Caco-2 (cell line): ENCODE measurements around the gene AMACR. TPM values are rescaled to one million over a fixed set of nuclear protein-coding genes. Genes with fewer than 3 reads are reported as not detected.

ENCODE experiments used
- BruUV-seq: library from RNA; stranded (reverse); fragments of 400-500 nt; replicated peaks from 2 replicates; lab custom pipeline; 2021; lab: Mats Ljungman, UMichigan
- CTCF ChIA-PET: fragments of 300-600 bp; sonication (Branson Sonifier 250); formaldehyde crosslinking; loops from one replicate; lab custom pipeline; 2022; ENCODE audit warnings: antibody characterized with exemption; lab: Charles Lee
- POLR2A ChIA-PET: fragments of 300-600 bp; sonication (Branson Sonifier 250); formaldehyde crosslinking; loops from one replicate; lab custom pipeline; 2022; ENCODE audit warnings: antibody characterized with exemption; lab: Charles Lee
- DNase-seq, 2 experiments: peaks; one replicate each; pipeline versions ENCODE4 v3.0.0 to v3.0.0-alpha.2; 2020 to 2022
- H3K27me3 ChIP-seq: replicated peaks from 2 replicates; pipeline ENCODE4 v1.6.0; 2011; ENCODE audit warnings: low read length; ENCODE audit not compliant: control insufficient read depth, insufficient read depth
- H3K36me3 ChIP-seq: 2 replicates; pipeline ENCODE4 v1.5.1; 2011; ENCODE audit warnings: low read length; ENCODE audit not compliant: control insufficient read depth, insufficient read depth
- H3K4me1 ChIP-seq: fragments of 250-450 bp; sonication (Bioruptor Pico); 2 replicates; pipeline ENCODE4 v1.5.1; 2020; ENCODE audit warnings: mild to moderate bottlenecking
- H3K4me3 ChIP-seq: 2 replicates; pipeline ENCODE4 v1.5.1; 2011; ENCODE audit warnings: low read depth, mild to moderate bottlenecking, control low read depth, low read length
- H3K9me3 ChIP-seq: fragments of 250-450 bp; sonication (Bioruptor Pico); 2 replicates; pipeline ENCODE4 v1.5.1; 2020; ENCODE audit warnings: mild to moderate bottlenecking, moderate library complexity
- H3K27ac Mint-ChIP-seq: one replicate; pipeline ENCODE4 v1.8.0; 2022; ENCODE audit warnings: mixed read lengths; ENCODE audit not compliant: unreplicated experiment
- H3K27me3 Mint-ChIP-seq: one replicate; pipeline ENCODE4 v1.8.0; 2022; ENCODE audit warnings: mixed read lengths; ENCODE audit not compliant: insufficient read depth, unreplicated experiment
- H3K36me3 Mint-ChIP-seq: one replicate; pipeline ENCODE4 v1.8.0; 2022; ENCODE audit warnings: mild to moderate bottlenecking, mixed read lengths; ENCODE audit not compliant: insufficient read depth, unreplicated experiment
- H3K4me1 Mint-ChIP-seq: one replicate; pipeline ENCODE4 v1.8.0; 2022; ENCODE audit warnings: low read depth, mixed read lengths; ENCODE audit not compliant: unreplicated experiment
- H3K4me3 Mint-ChIP-seq: one replicate; pipeline ENCODE4 v1.8.0; 2022; ENCODE audit warnings: mild to moderate bottlenecking, moderate library complexity, mixed read lengths; ENCODE audit not compliant: unreplicated experiment
- H3K9me3 Mint-ChIP-seq: one replicate; pipeline ENCODE4 v1.8.0; 2022; ENCODE audit warnings: mixed read lengths; ENCODE audit not compliant: unreplicated experiment
- intact Hi-C: fragments of 100-400 bp; cut with micrococcal nuclease; formaldehyde crosslinking; loops from one replicate; pipeline ENCODE4 v1.10.0; 2022; ENCODE audit not compliant: unreplicated experiment
- total RNA-seq: library from RNA; stranded (reverse); gene quantifications from 2 replicates; pipeline ENCODE4 v1.2.3, GENCODE V29; 2022
- TF ChIP-seq, protein P1 (sequence below), 2 experiments: fragments of 200-600 bp in 1 of 2; IDR thresholded peaks; 1 replicate in 1 of 2; 2 replicates in 1 of 2; pipeline versions ENCODE4 v1.5.1 to v1.8.0; 2011 to 2022; ENCODE audit warnings: antibody characterized with exemption in 1 of 2, control low read depth in 1 of 2, inconsistent platforms in 1 of 2, low read depth in 1 of 2, low read length in 1 of 2, mild to moderate bottlenecking in 1 of 2, moderate library complexity in 1 of 2; ENCODE audit not compliant: insufficient read depth in 1 of 2, severe bottlenecking in 1 of 2, unreplicated experiment in 1 of 2

AMACR gene
- total RNA-seq, 1 experiment from 2014 or later, result 204 TPM

DNA sequence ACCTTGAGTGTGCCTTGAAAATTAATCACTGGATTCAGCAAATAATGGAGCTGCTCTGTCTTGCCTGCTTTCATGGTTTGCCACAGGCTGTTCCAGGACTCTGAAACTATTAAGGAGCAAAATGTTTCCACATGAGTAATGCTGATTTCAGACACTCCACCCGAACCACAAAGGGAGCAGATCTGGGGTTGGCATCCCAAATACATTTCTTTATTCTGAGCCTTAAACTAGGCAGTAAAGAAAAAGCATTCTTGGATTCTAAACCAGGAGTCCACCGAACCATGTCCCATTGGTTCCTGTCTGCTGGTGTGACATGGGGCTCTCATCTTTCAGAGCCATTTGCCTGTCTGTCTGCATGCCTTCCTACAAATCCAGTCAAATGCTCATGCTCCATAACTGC lies 45.3 kb upstream of the AMACR start:
- Mint-ChIP-seq H3K27ac (no peak overlapping the region), H3K4me1 (no peaks in the 10 kb centered on the region), H3K4me3 (no peak overlapping the region), H3K36me3 (peaks cover 8% of the 10 kb centered on the region), H3K9me3 (peaks cover 4% of the 10 kb centered on the region), H3K27me3 (no peaks in the 10 kb centered on the region)
- H3K27me3 ChIP-seq, result no peaks in the 10 kb centered on the region
- no peak for DNase-seq
- TF ChIP-seq, protein P1, sequence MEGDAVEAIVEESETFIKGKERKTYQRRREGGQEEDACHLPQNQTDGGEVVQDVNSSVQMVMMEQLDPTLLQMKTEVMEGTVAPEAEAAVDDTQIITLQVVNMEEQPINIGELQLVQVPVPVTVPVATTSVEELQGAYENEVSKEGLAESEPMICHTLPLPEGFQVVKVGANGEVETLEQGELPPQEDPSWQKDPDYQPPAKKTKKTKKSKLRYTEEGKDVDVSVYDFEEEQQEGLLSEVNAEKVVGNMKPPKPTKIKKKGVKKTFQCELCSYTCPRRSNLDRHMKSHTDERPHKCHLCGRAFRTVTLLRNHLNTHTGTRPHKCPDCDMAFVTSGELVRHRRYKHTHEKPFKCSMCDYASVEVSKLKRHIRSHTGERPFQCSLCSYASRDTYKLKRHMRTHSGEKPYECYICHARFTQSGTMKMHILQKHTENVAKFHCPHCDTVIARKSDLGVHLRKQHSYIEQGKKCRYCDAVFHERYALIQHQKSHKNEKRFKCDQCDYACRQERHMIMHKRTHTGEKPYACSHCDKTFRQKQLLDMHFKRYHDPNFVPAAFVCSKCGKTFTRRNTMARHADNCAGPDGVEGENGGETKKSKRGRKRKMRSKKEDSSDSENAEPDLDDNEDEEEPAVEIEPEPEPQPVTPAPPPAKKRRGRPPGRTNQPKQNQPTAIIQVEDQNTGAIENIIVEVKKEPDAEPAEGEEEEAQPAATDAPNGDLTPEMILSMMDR (IDR thresholded peaks at IDR 0.05; ENCODE audit: insufficient read depth in 1 of 2, low read depth in 1 of 2, low read length in 1 of 2, severe bottlenecking in 1 of 2, unreplicated experiment in 1 of 2), result no peak
- intact Hi-C loops, result no loop called here
- no TSS peak for BruUV-seq
- no peaks in the 10 kb centered on the region for H3K9me3 ChIP-seq
- H3K4me3 ChIP-seq, result no peak overlapping the region
- CTCF ChIA-PET, result no interaction called here
- H3K36me3 ChIP-seq, result no peaks in the 10 kb centered on the region; the same call in 1 of the 2 replicates
- H3K4me1 ChIP-seq, result no peaks in the 10 kb centered on the region
- POLR2A ChIA-PET, result no interaction called here

DNA sequence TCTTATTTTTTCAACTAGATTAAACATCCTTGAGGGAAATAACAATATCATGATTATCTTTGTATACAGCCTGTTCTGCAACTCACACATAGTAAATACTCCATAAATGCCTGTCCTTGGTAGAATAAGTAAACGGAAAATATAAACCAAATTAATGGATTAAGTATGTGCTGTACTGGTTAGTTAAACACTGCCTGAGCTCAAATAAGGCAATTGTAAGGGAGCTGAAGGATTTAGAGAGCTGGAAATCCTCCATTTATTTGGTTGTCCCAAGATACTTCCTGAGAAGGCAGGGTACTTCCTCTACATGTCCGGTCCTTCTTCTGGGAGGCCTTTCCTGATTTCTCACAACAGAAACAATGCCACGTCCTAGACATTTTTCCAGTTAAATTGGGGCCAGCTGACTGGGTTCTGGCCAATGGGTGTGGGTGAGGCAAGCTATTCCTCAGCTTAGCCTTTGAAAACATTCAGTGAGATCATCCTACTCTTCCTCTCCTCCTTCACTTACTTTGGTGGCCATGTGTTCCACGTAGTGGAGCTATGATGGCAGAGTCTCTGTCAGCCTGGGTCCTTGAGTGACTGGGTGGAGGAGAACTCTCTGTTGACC lies 43.6 kb upstream of the AMACR start:
- POLR2A ChIA-PET, result no interaction called here
- H3K4me3 ChIP-seq, result no peak overlapping the region
- H3K4me1 ChIP-seq, result no peaks in the 10 kb centered on the region
- no peaks in the 10 kb centered on the region for H3K4me1 Mint-ChIP-seq
- no peaks in the 10 kb centered on the region for H3K9me3 ChIP-seq
- H3K36me3 Mint-ChIP-seq, result peaks cover 8% of the 10 kb centered on the region
- TF ChIP-seq, protein P1 (IDR thresholded peaks at IDR 0.05; ENCODE audit: insufficient read depth in 1 of 2, low read depth in 1 of 2, low read length in 1 of 2, severe bottlenecking in 1 of 2, unreplicated experiment in 1 of 2), result no peak
- H3K36me3 ChIP-seq, result no peaks in the 10 kb centered on the region; the same call in 1 of the 2 replicates
- CTCF ChIA-PET, result no interaction called here
- DNase-seq, result no peak
- peaks cover 9% of the 10 kb centered on the region for H3K9me3 Mint-ChIP-seq
- intact Hi-C loops, result no loop called here
- H3K27me3 Mint-ChIP-seq, result no peaks in the 10 kb centered on the region
- BruUV-seq, result no TSS peak
- H3K27me3 ChIP-seq, result no peaks in the 10 kb centered on the region
- H3K4me3 Mint-ChIP-seq, result no peak overlapping the region
- no peak overlapping the region for H3K27ac Mint-ChIP-seq

DNA sequence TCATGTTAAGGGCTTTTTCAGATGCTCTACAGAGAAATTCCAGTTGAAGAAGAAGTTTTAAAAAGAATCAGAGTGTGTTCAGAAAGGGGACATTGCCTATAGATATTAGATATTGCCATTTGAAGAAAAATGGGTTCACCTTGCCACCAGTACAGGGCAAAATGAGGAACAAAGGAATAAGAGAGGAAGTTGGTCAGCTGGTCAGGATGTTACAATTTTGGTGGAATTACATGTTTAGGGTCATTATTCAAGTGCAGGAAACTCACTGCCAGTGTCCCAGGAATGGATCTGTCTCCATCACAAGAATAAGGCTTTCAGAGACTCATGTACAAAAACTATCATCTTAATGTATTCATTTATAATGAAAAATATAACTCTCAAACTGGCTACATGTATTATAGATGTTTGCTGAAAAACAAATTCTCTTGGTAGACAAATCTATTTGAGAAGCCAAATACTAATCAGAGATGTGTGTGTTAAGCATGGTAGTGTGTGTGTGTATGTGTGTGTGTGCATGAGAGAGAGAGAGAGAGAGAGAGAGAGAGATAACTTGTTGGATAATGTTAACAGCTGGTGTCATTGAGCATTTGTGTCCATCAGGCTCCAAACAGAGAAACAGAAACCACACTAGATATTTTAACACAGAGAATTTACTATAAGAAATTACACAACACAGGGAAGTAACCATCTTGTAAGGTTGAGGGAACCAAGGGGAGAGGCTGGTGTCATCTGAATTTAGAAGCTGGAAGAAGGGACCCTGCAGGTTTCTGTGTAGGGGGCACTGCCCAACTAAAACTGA lies 40.1 kb upstream of the AMACR start:
- Mint-ChIP-seq H3K27ac (no peak overlapping the region), H3K9me3 (peaks cover 9% of the 10 kb centered on the region), H3K36me3 (peaks cover 8% of the 10 kb centered on the region), H3K4me1 (peaks cover 2% of the 10 kb centered on the region), H3K27me3 (no peaks in the 10 kb centered on the region), H3K4me3 (no peak overlapping the region)
- H3K4me1 ChIP-seq, result no peaks in the 10 kb centered on the region
- no TSS peak for BruUV-seq
- no peak for DNase-seq
- no peak overlapping the region for H3K4me3 ChIP-seq
- ChIA-PET POLR2A (no interaction called here), CTCF (no interaction called here)
- H3K27me3 ChIP-seq, result no peaks in the 10 kb centered on the region
- intact Hi-C loops, result no loop called here
- no peaks in the 10 kb centered on the region for H3K9me3 ChIP-seq
- H3K36me3 ChIP-seq, result no peaks in the 10 kb centered on the region; the same call in 1 of the 2 replicates
- TF ChIP-seq, protein P1 (IDR thresholded peaks at IDR 0.05; ENCODE audit: insufficient read depth in 1 of 2, low read depth in 1 of 2, low read length in 1 of 2, severe bottlenecking in 1 of 2, unreplicated experiment in 1 of 2), result no peak
